Activated CD4-positive, alpha-beta T cell treated with anti-CD3 and anti-CD28 coated beads, Interleukin-2, amount 50 U/mL, for 48 hours (primary cell): ENCODE results near the gene ARHGDIB.

Source experiments
- DNase-seq, 2 experiments: peaks; one replicate each; pipeline ENCODE4 v3.0.0-alpha.2; 2020

ARHGDIB gene

GRCh38 chr12:14961466-14962152 lies at the start of gene ARHGDIB:
TSS of gene ARHGDIB (minus strand) at chr12:14961601. CDS start at chr12:14950712, 10,889 bp downstream.
- peak in 1 of 2 experiments; percentile 72 for DNase-seq

DNA sequence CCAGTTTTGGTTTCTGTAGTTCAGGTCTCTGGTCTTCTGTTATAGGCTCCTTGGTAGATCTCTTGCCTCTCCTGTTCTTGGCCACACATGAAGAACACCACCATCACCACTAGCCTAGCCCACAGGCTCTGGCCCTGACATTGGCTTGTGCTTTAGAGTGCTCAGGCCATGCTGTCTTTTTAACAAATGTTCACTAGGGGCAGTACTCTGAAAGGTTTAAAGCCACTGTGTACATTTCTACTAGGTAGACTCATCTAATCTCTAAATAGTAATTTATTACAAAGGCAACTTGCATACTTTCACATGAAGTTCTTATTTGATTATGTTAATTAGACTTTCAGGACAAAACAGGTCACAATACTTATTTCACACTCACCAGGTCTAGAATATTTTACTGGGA lies 49.8 kb upstream of the ARHGDIB start:
- DNase-seq: no peak

DNA sequence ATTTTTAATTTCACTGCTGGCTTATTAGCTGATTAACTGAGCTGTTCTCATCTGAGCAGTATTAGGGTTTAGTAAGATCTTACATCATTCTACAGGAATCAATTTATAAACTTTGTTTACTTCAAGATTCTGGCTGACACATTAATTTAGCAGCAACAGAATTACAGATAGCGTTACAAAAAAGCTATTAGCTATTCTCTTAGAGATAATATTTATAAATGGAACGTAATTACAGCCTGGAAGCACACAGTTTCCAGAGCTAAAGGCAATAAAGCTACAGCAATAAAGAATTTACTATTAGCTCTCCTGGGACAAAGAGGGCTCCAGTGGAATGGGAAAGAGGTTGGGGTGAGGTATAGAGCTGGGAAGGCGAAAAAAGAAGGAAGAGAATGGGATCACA lies 46.1 kb upstream of the ARHGDIB start:
- no peak for DNase-seq

DNA sequence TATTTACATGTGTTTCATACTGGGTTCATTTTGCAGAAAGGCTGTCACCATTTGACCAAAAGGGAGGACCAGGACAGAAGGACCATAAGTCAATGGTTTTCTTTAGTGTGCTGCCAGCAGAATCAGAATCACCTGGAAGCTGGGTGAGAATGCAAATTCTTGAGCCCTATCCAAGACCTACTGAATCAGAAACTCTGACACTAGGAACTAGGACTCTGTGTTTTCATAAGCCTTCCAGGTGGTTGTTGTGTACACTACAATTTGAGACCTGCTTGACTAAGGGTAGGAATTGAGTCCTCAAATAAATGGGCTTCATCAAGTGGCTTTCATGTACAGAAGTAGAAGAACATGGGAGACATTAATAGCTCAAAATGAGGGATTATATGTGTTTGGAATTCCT lies 43.7 kb upstream of the ARHGDIB start:
- no peak for DNase-seq

GRCh38 chr12:15004421-15004820 lies 43.0 kb upstream of the ARHGDIB start:
- DNase-seq: no peak

GRCh38 chr12:15001733-15002382 lies 40.5 kb upstream of the ARHGDIB start:
- no peak for DNase-seq

GRCh38 chr12:15000575-15000974 lies 39.2 kb upstream of the ARHGDIB start:
- DNase-seq: no peak

DNA sequence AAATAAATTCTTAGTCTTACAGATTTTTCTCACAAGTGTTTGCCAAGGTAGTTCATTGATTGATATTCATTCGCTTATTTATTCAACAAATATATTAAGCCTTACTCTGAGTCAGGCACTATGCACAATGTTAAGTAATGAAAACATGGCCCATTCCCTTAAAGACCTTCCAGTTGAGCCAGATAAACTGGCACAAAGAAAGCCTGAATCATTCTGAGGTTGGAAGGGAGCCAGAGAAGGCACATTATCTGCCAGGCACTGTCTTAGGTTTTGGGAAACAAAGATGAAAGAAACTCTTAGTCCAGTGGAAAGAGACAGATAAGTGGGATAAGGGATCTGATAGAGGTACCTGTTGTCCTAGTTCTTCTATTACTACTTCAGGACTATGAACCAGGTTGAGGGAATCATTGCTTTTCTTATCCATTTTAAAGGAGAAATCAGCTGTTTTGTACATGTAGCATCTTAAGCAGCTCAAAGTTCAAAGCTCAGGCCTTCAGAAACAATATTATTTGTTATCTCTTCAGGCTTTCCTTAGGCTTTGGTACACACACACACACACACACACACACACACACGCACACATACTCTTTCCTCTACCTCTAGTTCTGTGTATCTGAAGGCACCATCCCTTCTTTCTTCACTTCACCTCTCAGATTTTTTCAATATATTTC lies 38.4 kb upstream of the ARHGDIB start:
- DNase-seq: no peak

GRCh38 chr12:14999021-14999694 lies 37.8 kb upstream of the ARHGDIB start:
- no peak for DNase-seq

- DNase-seq: no peak
These were observed 36.6 kb upstream of the ARHGDIB start for GRCh38 chr12:14997998-14998397.

DNA sequence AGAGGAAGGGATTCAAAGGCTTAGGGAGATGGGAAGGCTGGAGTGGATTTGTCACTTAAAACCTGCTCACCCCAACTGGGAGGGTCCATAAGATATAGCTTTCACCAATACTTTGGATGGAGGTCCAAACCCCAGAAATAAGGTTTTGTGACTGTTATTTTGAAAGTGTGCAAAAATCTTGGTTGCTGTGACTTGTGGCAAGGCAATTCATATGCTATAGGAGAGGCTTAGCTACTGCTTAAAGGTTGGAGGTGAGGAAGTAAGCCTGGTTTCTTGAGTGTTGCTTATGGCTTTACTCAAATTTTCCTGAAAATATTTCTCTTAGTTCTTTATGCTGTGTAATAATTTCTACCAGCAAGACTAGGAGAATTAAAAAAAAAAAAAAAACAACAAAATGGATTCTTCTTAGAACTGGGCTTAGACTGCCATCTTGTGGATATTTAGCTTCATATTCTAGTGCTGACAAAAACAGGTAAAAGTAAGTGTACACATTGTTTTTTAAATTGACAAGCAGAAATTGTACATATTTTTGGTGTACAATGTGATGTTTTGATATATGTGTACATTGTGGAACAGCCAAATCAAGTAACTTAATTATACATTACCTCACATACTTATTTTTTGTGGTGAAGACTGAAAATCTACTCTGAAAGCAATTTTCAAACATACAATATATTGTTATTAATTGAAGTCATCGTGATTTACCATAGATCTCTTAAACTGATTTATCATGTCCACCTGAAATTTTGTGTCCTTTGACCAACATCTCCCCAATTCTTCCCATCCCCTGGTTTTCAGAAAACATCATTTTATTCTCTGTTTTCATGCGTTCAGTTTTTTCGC lies 34.4 kb upstream of the ARHGDIB start:
- no peak for DNase-seq

DNA sequence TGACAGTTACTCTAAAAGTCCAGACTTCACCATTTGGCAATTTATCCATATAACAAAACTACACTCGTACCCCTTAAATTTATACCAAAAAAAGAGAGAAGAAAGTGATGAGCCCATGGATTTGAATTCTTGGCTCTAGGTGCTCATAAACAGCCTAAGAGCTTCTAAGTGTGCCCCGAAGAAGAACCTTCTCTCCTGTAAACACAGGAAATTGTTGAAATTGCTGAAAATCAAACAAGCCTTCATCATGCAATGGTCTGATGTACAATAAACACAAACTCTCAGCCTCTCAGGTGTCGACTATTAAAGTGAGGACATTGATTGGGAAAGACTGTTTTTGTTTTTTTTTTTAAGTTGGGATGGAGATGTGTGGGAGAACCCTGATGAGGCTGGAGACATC lies 33.2 kb upstream of the ARHGDIB start:
- no peak for DNase-seq

DNA sequence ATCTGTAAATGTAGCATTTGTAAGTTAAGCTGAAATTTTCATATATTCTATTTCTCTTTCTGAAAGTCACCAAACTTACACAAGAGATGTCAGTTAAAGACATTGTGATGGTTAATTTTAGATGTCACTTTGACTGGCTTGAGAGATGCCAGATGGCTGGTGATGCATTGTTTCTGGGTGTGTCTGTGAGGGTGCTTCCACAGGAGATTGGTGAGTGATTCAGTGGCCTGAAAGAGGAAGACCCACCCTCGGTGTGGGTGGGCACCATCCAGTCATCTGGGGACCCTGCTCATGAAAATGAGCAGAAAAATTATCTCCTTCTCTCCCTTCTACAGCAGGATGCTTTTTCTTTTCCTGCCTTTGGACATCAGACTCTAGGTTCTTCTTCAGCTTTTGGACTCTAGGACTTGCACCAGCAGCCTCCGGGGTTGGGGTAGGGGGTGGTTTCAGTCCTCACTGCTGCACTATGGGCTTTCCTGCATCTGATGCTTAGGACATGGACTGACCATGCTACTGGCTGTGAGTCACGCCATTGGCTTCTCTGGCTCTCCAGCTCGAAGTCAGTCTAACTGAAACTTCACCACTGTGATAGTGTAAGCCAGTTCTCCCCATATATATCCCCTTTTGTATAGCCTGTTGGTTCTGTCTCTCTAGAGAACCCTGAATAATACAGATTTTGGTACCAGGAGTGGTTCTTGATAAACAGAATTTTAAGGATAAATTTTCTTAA lies 32.3 kb upstream of the ARHGDIB start:
- no peak for DNase-seq

- DNase-seq: no peak
These were observed 31.7 kb upstream of the ARHGDIB start for GRCh38 chr12:14993117-14993516.

DNA sequence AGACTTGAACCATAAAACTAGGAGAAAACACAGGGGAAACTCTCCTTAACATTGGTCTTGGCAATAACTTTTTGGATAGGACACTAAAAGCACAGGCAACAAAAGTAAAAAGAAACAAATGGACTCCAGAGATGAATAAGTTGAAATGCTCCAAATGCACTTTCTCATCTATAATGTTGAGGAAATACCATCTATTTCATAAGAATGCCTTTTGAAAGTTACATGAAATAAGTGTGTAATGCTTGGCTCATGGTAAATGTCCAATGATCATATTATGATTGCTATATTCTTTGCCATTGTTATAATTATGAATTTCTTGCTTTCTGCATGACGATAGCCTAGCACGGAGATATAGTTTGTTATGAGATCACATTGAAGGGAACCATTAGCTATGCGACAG lies 31.3 kb upstream of the ARHGDIB start:
- no peak for DNase-seq

DNA sequence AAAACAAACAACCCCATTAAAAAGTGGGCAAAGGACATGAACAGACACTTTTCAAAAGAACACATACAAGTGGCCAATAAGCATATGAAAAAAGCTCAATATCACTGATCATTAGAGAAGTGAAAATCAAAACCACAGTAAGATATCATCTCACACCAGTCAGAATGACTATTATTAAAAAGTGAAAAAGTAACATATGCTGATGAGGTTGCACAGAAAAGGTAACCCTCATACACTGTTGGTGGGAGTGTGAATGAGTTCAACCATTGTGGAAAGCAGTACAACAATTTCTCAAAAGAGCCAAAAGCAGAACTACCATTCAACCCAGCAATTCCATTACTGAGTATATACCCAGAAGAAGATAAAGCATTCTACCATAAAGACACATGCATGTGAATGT lies 29.7 kb upstream of the ARHGDIB start:
- no peak for DNase-seq

- no peak for DNase-seq
These were observed 28.4 kb upstream of the ARHGDIB start for GRCh38 chr12:14989790-14990189.

DNA sequence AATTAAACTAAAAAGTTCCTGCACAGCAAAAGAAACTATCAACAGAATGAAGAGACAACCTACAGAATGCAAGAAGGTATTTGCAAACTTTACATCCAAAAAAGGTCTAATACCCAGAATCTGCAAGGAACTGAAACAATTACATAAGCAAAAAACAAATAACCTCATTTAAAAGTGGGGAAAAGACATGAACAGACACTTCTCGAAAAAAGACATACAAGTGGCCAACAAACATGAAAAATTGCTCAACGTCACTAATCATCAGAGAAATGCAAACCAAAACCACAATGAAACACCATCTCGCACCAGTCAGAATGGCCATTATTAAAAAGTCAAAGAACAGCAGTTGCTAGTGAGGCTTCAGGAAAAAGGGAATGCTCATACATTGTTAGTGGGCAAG lies 26.6 kb upstream of the ARHGDIB start:
- DNase-seq: no peak

GRCh38 chr12:14986449-14986848 lies 25.0 kb upstream of the ARHGDIB start:
- DNase-seq: no peak

DNA sequence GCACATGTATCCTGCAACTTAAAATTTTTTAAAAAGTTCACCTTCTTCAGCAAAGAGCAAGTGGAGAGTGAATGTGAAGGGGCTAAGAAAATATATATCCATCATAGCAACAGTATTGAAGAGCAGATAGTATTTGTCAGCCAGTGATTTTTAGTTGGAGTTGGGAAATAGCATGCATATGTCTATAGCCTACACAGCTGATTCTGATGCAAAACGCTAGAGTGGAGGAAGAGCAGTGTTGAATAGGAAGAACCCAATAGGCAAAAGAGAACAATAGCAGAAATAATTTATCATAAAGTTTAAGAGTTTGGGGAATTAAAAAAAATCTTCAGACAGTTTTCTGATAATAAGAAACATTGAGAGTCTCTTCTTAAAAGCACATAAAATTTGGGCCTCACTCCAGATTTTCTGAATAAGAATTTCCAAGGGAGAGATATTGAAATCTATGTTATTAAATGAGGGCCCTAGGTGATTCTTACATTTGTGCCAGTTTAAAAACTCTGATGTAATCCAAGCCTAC lies 23.4 kb upstream of the ARHGDIB start:
- no peak for DNase-seq

DNA sequence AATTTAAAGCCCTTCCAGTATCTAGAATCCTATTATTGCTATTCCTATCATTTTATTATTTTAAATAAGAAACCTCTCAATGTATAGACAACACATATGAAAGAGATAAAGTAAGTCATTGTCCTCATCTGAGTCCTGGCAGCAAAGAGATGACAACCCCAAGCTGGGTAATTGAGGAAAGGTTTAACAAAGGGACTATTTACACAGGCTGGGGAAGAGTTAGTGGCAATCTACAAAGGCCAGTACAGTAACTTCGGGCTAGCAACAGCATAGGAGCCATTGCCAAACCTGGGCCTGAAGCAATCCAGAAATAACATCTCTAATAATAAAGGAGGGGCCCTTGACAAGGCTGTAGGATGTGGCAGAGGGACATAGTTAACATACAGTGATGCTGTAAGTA lies 22.6 kb upstream of the ARHGDIB start:
- DNase-seq: no peak

- DNase-seq: no peak
These were observed 21.6 kb upstream of the ARHGDIB start for GRCh38 chr12:14982991-14983390.
